IPS-NIHi11 (cell line): ENCODE results near the gene GNG12.
A peak's percentile ranks its signal among the peaks of the same experiment; 100 is the strongest.
"Not testable (repeated sequence)": the region's sequence is repeated elsewhere in the genome, so short reads cannot be mapped to it uniquely, and the experiment has no call there.

Experiments
- DNase-seq: peaks from one replicate; pipeline ENCODE4 v3.0.0; 2012; ENCODE audit warnings: mixed read lengths, low spot score

The GNG12 gene

GRCh38 chr1:67680486-67680885 lies 152.8 kb downstream of the GNG12 start:
- no peak for DNase-seq

DNA sequence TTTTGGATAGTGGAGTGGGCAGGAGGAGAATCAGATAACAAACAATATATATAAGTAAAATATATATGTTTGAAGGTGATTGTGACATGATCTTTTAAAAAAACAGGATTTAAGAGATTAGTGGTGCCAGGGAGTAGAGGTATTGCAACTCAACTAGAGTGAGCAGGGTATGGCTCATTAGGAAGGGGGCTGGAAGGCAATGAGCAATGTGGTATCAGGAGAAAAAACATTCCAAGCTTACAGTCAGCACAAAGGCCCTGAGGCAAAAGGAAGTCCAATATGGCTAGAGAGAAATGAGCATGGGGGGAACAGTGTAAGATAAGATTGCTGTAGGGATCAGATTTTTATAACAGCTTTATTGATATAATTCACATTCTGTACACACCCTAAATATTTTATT lies 153.6 kb downstream of the GNG12 start:
- no peak for DNase-seq

DNA sequence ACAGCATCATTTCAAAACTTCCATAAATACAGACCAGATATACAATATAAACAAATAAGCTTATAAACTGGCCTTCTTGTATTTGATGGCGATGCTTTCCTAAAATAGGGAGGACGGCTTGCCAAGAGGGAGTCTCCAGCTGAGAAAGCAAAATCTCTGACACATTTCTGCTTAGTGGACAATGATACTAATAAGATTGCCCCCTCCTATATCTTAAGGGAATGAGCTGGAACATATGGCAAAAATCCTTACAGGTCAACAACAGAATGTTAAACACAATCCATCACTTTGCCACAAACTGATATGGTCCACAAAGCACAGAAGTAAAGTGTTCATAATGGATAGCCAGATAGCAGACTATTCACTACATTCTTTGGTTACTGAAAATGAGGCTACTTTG lies 155.3 kb downstream of the GNG12 start:
- no peak for DNase-seq

GRCh38 chr1:67677408-67677807 lies 155.9 kb downstream of the GNG12 start:
- no peak for DNase-seq

- DNase-seq, result no peak
Measured at GRCh38 chr1:67676946-67677345, 156.3 kb downstream of the GNG12 start.

DNA sequence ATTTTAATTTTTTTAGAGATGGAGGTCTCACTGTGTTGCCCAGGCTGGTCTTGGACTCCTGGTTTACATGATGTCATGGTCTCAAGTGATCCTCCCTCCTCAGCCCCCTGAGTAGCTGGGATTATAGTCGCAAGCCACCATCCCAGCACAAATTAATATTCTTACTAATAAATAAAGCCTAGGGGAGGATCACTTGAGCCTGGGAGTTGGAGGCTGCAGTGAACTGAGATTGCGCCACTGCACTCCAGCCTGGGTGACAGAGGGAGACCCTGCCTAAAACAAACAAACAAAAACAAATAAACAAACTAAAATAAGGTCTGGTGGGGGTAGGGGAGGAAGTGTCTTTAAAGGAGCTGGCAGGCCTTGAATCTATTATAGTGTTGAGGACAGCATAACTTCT lies 157.0 kb downstream of the GNG12 start:
- no peak for DNase-seq

DNA sequence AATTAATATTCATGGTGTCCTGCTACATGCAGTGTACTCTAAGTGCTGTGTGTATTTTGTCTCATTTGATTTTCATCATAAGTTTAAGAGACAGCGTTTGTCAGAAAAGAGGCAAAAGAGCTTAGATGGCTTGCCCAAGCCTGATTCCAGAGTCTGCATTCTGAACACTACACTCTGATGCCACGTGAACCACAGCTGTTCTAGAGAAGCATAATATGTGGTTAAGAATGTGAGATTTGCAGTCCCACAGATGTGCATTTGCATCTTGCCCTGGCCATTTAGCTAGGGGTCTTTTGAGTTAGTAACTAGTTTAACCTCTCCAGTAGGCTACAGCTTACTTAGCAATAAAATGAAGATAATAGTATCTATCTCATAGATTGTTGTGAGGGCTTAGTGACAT lies 157.5 kb downstream of the GNG12 start:
- no peak for DNase-seq

DNA sequence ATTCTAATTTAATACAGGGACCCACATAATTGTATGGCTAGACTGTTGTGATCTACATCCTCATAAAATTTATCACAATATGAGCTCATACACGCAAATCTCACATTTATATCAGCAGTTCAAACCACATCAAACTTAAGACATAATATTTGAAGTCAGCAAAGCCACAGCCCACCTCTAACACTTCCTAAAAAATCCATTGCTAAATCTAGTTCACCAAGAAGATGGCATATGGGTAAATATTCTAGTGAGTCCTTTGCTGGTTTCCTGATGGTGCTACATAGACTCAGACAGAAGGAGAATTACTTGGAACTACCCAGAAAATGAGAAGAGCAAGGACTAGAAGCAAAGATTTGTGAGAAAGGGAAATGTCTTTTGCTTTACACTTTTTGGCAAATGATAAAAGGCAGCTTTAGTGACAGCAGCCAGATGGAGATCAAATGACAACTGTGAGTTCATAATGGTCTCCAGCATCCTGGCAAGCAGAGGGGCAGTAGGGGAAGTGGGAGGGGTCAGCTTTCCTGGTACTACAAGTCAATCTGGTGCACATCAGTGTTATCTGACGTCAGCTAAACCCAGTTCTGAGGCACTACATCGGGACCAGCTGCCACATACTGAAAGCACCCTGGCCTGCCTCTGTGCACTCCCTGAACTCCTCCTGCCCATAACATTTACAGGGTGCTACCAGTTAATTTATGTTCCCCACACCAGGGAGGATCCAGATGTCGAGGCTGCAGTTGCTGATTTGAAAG lies 158.8 kb downstream of the GNG12 start:
- peak; percentile 22 for DNase-seq

- no peak for DNase-seq
Measured at GRCh38 chr1:67673468-67674201, 159.6 kb downstream of the GNG12 start.

GRCh38 chr1:67672260-67672803 lies 160.9 kb downstream of the GNG12 start:
- DNase-seq, result no peak

- DNase-seq, result no peak
Measured at GRCh38 chr1:67668660-67669059, 164.6 kb downstream of the GNG12 start.

GRCh38 chr1:67666636-67667035 lies 166.6 kb downstream of the GNG12 start:
- no peak for DNase-seq

- not testable (repeated sequence) for DNase-seq
Measured at GRCh38 chr1:67665307-67665706, 168.0 kb downstream of the GNG12 start.

DNA sequence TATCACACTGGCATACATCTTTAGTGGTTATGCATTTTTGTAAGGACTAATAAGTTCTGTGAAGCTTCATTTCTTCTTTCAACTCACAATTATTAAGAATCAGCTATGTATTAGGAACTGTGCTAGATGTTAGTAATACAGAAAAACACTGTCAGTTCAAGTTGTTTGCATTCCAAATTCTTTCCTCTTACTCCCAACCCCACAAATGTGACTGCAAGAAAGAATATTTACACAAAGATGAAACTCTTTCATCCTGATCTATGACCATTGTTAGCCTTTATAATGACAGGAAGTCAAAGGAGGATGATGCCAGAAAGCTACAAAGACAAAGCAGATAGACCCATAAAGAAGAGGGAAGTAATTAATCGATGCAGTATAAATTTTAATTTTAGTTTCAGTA lies 169.2 kb downstream of the GNG12 start:
- DNase-seq, result no peak

DNA sequence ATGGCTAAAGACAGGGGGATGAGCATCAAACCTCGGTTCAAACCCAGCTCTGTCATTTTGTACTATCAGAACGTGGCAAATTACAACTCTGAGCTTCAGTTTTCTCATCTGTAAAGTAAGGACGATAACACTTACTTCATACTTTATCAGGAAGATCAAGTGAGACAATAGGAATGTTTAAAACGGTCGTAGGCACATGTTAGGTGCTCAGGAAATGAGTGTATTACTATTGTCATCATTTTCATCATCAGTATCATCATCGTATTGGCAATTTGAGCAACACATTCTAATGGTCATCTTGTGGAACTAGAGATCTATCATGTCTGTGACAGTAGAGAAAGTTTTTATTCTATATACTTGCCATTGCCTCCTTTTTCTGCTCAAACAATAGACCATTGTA lies 170.4 kb downstream of the GNG12 start:
- DNase-seq, result no peak

DNA sequence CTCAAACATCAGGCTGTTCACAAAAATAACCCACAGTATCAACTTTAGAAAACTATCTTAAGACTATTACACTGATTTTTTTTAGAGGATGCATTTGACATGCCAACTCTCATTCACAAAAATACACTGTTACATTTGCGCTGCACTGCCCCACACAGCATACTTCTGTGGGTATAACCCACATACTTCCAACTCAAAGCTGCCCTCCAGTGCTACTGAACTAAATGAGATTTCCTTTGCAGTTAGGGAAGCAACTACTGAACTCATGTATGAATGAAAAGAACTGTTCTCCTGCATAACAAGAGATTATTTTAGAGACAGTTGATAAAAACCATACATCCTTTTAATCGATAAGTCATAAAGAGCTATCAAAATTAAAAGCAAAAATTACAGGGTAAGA lies 174.0 kb downstream of the GNG12 start:
- DNase-seq, result no peak

DNA sequence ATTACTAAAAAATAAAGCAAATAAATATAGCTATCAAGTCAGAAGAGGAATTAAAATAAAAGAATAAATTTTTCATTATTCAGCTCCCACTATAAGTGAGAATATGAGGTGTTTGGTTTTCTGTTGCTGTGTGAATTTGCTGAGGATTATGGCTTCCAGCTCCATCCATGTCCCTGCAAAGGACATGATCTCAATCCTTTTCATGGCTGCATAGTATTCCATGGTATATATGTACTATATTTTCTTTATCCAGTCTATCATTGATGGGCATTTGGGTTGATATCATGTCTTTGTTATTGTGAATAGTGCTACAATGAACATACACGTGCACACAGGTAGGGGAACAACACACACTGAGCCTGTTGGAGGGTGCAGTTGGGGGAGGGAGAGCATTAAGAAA lies 176.1 kb downstream of the GNG12 start:
- DNase-seq, result not testable (repeated sequence)

DNA sequence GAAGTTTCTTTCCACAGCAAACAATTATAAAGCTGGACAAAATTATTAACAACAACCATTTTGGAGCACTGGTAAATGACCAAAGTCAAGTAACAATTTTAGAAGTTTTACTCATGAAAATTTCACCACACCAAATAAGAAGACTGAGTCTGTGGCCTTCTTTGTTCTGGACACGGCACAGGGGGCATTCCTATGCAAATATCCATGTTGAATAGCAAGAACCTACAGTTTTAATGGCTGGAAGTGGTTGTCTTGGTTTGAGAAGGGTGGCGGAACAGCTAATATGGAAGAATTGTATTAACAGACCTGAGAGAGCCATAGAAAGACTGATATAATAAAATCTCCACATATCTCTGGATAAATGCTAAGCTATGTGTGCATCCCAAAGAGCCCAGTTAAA lies 177.7 kb downstream of the GNG12 start:
- DNase-seq, result no peak

DNA sequence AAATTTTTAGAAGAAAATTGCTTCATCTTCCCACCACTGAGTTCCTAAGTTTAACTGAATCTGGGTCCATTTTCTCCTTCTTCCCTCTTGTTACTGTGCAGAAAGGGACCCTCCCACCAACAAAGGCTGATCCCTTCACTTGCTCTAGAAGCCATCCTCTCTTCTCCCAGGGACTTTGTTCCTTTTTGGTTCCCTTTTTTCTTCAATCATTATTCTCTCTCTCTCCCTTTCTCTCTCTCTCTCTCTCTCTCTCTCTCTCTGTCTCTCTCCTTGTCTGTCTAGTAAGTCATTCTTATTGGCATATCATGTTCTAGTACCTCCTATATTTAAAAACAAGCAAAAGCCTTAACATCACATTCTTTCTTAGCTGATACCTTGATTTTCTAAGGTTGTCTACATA lies 180.0 kb downstream of the GNG12 start:
- no peak for DNase-seq

DNA sequence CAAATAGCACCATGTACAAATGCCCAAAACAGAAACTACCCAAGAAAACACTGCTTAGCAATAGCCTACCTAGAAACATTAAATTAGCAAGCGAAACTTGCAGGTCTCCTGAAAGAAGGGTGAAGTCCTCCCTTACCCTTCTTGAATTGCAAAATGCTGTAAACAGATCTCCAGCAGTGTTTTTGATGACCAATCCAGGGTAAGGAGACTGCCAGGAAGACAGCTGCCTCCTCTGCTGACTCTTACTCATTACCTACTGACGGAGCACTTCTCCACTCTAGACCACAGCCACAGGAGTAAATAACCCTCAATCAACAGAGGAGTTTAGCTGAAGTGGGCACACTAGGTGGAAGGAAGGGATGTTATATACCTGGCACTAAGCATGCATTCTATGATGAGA lies 180.5 kb downstream of the GNG12 start:
- no peak for DNase-seq
